BLaER1 treated with 17β-estradiol and CSF1 and Interleukin-3, amounts not matched to agents 10 nM and 100 nM (cell line): ENCODE results near the gene MMP25.
A peak's percentile ranks its signal among the peaks of the same experiment; 100 is the strongest.

Experiments used
- H3K27ac ChIP-seq, 11 experiments: shearing (Covaris generic); formaldehyde crosslinking; 2 replicates each; pipeline ENCODE4 v1.8.1; 2022
- H3K27me3 ChIP-seq, 11 experiments: shearing (Covaris generic); formaldehyde crosslinking; 2 replicates each; pipeline ENCODE4 v1.8.1; 2022
- H3K36me3 ChIP-seq, 11 experiments: shearing (Covaris generic); formaldehyde crosslinking; 2 replicates each; pipeline ENCODE4 v1.8.1; 2022
- H3K4me1 ChIP-seq, 10 experiments: shearing (Covaris generic); formaldehyde crosslinking; 2 replicates each; pipeline ENCODE4 v1.8.1; 2022
- H3K4me2 ChIP-seq, 11 experiments: shearing (Covaris generic); formaldehyde crosslinking; 2 replicates each; pipeline ENCODE4 v1.8.1; 2022
- H3K4me3 ChIP-seq, 10 experiments: shearing (Covaris generic); formaldehyde crosslinking; 2 replicates each; pipeline ENCODE4 v1.8.1; 2022
- H3K9ac ChIP-seq, 11 experiments: shearing (Covaris generic); formaldehyde crosslinking; 2 replicates each; pipeline ENCODE4 v1.8.1; 2022
- H3K9me3 ChIP-seq, 11 experiments: shearing (Covaris generic); formaldehyde crosslinking; replicated peaks in 1 of 11; 2 replicates each; pipeline ENCODE4 v1.8.1; 2022
- H4K20me1 ChIP-seq, 11 experiments: shearing (Covaris generic); formaldehyde crosslinking; 2 replicates each; pipeline ENCODE4 v1.8.1; 2022
- Cebpa-rat ChIP-seq, 11 experiments: shearing (Covaris generic); IDR thresholded peaks; 2 replicates each; pipeline ENCODE4 v1.8.1; 2022

The MMP25 gene

DNA sequence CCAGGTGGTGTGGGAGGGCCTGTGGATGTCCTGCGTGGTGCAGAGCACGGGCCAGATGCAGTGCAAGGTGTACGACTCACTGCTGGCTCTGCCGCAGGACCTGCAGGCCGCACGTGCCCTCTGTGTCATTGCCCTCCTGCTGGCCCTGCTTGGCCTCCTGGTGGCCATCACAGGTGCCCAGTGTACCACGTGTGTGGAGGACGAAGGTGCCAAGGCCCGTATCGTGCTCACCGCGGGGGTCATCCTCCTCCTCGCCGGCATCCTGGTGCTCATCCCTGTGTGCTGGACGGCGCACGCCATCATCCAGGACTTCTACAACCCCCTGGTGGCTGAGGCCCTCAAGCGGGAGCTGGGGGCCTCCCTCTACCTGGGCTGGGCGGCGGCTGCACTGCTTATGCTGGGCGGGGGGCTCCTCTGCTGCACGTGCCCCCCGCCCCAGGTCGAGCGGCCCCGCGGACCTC lies 32.8 kb upstream of the MMP25 start:
- no peak overlapping the region for H3K4me3 ChIP-seq
- no peak overlapping the region for H3K27ac ChIP-seq
- no peaks in the 10 kb centered on the region for H3K9me3 ChIP-seq
- peaks cover 45 to 88% (median 63%) of the 10 kb centered on the region in 11 experiments for H3K27me3 ChIP-seq
- no peaks in the 10 kb centered on the region for H3K36me3 ChIP-seq
- peaks cover 0 to 15% (median 0%) of the 10 kb centered on the region in 11 experiments; a peak in 5 of 22 replicates for H4K20me1 ChIP-seq
- H3K9ac ChIP-seq: no peak overlapping the region
- no peak for TF ChIP-seq Cebpa-rat (IDR thresholded peaks at IDR 0.05)
- peaks cover 12 to 34% (median 25%) of the 10 kb centered on the region in 10 experiments for H3K4me1 ChIP-seq
- 0 out of 22 replicates have a peak overlapping the region, but pooled peaks of 1 of the 11 experiments have one; percentile 46 for H3K4me2 ChIP-seq

GRCh38 chr16:3013998-3014690 lies 32.2 kb upstream of the MMP25 start:
- no peak overlapping the region for H3K4me3 ChIP-seq
- H3K36me3 ChIP-seq: no peaks in the 10 kb centered on the region
- H3K27me3 ChIP-seq: peaks cover 45 to 90% (median 66%) of the 10 kb centered on the region in 11 experiments
- peaks cover 6 to 28% (median 20%) of the 10 kb centered on the region in 10 experiments for H3K4me1 ChIP-seq
- no peak overlapping the region for H3K9ac ChIP-seq
- TF ChIP-seq Cebpa-rat (IDR thresholded peaks at IDR 0.05): no peak
- H3K9me3 ChIP-seq: no peaks in the 10 kb centered on the region
- no peak overlapping the region for H3K4me2 ChIP-seq
- peaks cover 0 to 15% (median 0%) of the 10 kb centered on the region in 11 experiments; a peak in 5 of 22 replicates for H4K20me1 ChIP-seq
- no peak overlapping the region for H3K27ac ChIP-seq

DNA sequence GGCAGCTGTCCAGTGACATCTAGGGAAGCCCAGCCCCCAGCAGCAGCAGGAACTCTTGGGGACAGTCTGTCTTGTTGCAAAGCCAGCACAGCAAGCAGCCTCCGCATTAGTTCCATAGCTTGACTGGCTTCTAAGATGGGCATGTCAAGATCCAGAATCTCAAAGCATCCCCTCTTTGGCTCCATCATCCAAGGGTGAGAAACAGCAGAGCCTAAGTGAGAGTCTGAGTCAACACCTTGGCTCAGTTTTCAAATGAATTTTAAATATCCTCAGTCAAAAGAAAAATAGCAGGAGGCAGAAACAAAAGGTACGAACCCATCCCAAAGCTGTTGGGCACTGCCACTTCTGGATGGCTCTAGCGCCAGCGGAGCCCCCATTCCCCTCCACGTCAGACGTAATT lies 31.4 kb upstream of the MMP25 start:
- peaks cover 8 to 32% (median 27%) of the 10 kb centered on the region in 10 experiments for H3K4me1 ChIP-seq

DNA sequence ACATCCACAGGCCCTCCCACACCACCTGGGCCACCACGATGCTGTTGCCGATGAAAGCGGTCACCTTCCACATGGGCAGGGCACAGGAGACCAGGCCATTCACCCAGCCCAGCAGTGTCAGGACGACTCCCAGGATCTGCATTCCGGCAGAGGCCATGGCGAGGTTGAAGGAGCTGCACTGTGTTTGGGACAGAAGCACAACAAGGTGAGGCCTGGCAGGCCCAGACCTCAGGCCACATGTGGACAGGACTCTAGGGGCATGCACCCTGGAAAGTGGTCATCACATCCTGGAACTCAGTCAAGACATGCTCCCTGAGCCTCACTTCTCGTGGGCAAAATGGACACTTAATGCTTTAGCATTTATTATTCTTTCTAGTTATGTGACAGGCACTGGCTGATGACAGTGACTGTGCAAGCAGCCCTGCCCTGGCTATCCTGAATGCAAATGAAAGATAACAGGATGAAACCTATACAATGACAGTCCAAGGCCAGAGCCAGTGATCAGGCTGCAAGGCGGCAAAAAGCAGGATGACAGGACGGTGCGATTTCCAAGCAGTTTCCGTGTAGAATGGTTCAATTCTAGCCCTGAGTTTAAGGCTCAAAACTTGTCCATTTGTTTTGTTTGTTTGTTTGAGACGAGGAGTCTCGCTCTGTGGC lies 30.4 kb upstream of the MMP25 start:
- H3K4me2 ChIP-seq: no peak overlapping the region
- H3K9ac ChIP-seq: no peak overlapping the region
- H4K20me1 ChIP-seq: peaks cover 0 to 21% (median 7%) of the 10 kb centered on the region in 11 experiments; a peak in 14 of 22 replicates
- no peaks in the 10 kb centered on the region for H3K36me3 ChIP-seq
- no peak for TF ChIP-seq Cebpa-rat (IDR thresholded peaks at IDR 0.05)
- H3K27ac ChIP-seq: no peak overlapping the region
- H3K9me3 ChIP-seq: no peaks in the 10 kb centered on the region
- H3K4me3 ChIP-seq: no peak overlapping the region
- peaks cover 40 to 82% (median 67%) of the 10 kb centered on the region in 11 experiments for H3K27me3 ChIP-seq
- H3K4me1 ChIP-seq: peaks cover 9 to 41% (median 35%) of the 10 kb centered on the region in 10 experiments

More for the DNA sequence above, 31.4 kb upstream of the MMP25 start:
- Histone ChIP-seq H3K9ac (no peak overlapping the region), H3K4me3 (no peak overlapping the region), H3K27ac (no peak overlapping the region), H3K36me3 (no peaks in the 10 kb centered on the region), H3K4me2 (no peak overlapping the region), H3K27me3 (peaks cover 45 to 83% (median 64%) of the 10 kb centered on the region in 11 experiments), H4K20me1 (peaks cover 0 to 15% (median 0%) of the 10 kb centered on the region in 11 experiments; a peak in 5 of 22 replicates), H3K9me3 (no peaks in the 10 kb centered on the region)
- TF ChIP-seq Cebpa-rat (IDR thresholded peaks at IDR 0.05): no peak

DNA sequence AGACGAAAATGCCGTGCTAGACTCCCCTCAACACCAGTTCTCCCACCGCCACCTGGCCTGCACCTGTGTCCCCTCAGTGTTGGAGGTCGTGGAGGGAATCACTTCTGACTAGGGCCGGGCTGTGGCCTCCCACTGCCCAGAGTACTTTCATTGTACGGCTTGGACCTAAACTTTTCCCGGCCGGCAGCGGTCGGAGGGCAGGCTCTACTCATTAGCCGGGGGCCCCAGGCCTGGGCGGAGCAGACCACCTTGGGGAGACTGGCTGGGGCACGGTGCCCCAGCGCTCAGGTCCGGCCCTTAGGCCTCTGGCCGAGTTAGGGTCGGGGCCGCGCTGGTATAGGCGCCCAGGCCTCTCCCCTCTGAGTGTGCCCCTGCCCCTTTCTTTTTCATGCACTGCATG lies 29.0 kb upstream of the MMP25 start:
- peaks cover 26 to 72% (median 62%) of the 10 kb centered on the region in 11 experiments for H3K27me3 ChIP-seq
- H4K20me1 ChIP-seq: peaks cover 0 to 34% (median 20%) of the 10 kb centered on the region in 11 experiments; a peak in 19 of 22 replicates
- no peak for TF ChIP-seq Cebpa-rat (IDR thresholded peaks at IDR 0.05)
- peaks cover 21 to 47% (median 44%) of the 10 kb centered on the region in 10 experiments for H3K4me1 ChIP-seq
- H3K27ac ChIP-seq: no peak overlapping the region
- no peak overlapping the region for H3K9ac ChIP-seq
- H3K9me3 ChIP-seq: no peaks in the 10 kb centered on the region
- H3K36me3 ChIP-seq: no peaks in the 10 kb centered on the region
- H3K4me2 ChIP-seq: no peak overlapping the region
- no peak overlapping the region for H3K4me3 ChIP-seq

GRCh38 chr16:3017794-3018506 lies 28.4 kb upstream of the MMP25 start, which contains the start of gene CLDN6:
TSS of gene CLDN6 (minus strand) at chr16:3018183. CDS start at chr16:3016021, 2,162 bp downstream.
- Histone ChIP-seq H3K4me1 (peaks cover 27 to 47% (median 44%) of the 10 kb centered on the region in 10 experiments), H3K27ac (no peak within 1 kb of the TSS), H3K27me3 (peaks cover 20 to 66% (median 56%) of the 10 kb centered on the region in 11 experiments), H3K4me2 (peak within 1 kb of the TSS in 8 of 11 experiments; percentile 14 to 97 (median 36); a peak in 8 of 22 replicates), H3K9me3 (no peaks in the 10 kb centered on the region), H3K4me3 (no peak within 1 kb of the TSS), H3K36me3 (no peaks in the 10 kb centered on the region), H4K20me1 (peaks cover 0 to 38% (median 26%) of the 10 kb centered on the region in 11 experiments; a peak in 19 of 22 replicates), H3K9ac (no peak within 1 kb of the TSS)
- no peak for TF ChIP-seq Cebpa-rat (IDR thresholded peaks at IDR 0.05)

- H3K9me3 ChIP-seq: no peaks in the 10 kb centered on the region
- H3K4me1 ChIP-seq: peaks cover 39 to 57% (median 54%) of the 10 kb centered on the region in 10 experiments
- peak overlapping the region; percentile 58 to 82 (median 72) for H3K4me3 ChIP-seq
- peaks cover 0 to 40% (median 35%) of the 10 kb centered on the region in 11 experiments; a peak in 19 of 22 replicates for H4K20me1 ChIP-seq
- peak overlapping the region in 10 of 11 experiments; percentile 33 to 95 (median 78); a peak in 17 of 22 replicates for H3K9ac ChIP-seq
- no peak for TF ChIP-seq Cebpa-rat (IDR thresholded peaks at IDR 0.05)
- peak overlapping the region in 1 of 11 experiments; percentile 14; a peak in 3 of 22 replicates for H3K27ac ChIP-seq
- H3K4me2 ChIP-seq: peak overlapping the region; percentile 95 to 100 (median 99)
- H3K36me3 ChIP-seq: no peaks in the 10 kb centered on the region
- H3K27me3 ChIP-seq: peaks cover 4 to 49% (median 39%) of the 10 kb centered on the region in 11 experiments; a peak in 17 of 22 replicates
Observed at GRCh38 chr16:3019594-3020246, 26.6 kb upstream of the MMP25 start.

DNA sequence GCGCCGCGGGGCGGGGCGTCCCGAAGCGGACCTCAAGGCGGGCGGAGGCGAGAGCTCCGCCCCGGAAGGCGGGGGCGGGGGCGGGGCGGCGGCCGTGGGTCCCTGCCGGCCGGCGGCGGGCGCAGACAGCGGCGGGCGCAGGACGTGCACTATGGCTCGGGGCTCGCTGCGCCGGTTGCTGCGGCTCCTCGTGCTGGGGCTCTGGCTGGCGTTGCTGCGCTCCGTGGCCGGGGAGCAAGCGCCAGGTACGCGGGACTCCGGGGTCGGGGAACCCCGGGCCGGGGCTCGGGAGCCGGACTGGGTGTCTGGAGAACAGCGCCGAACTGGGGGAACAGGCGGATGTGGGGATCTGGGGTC lies 26.1 kb upstream of the MMP25 start, which contains the start of gene TNFRSF12A:
TNFRSF12A (plus strand) TSS at position 122 of the 357 bp plus-strand sequence; CDS start at position 152, 30 bp downstream.
- Histone ChIP-seq H3K4me1 (peaks cover 44 to 62% (median 59%) of the 10 kb centered on the region in 10 experiments), H3K9ac (peak within 1 kb of the TSS; percentile 33 to 96 (median 81); a peak in 21 of 22 replicates), H3K9me3 (no peaks in the 10 kb centered on the region), H3K27ac (peak within 1 kb of the TSS in 10 of 11 experiments; percentile 28 to 96 (median 67); a peak in 18 of 22 replicates), H3K4me3 (peak within 1 kb of the TSS; percentile 58 to 82 (median 72)), H3K36me3 (peaks cover 0 to 3% (median 0%) of the 10 kb centered on the region in 11 experiments; a peak in 4 of 22 replicates), H4K20me1 (peaks cover 0 to 45% (median 41%) of the 10 kb centered on the region in 11 experiments; a peak in 19 of 22 replicates), H3K4me2 (peak within 1 kb of the TSS; percentile 95 to 100 (median 99)), H3K27me3 (peaks cover 4 to 44% (median 34%) of the 10 kb centered on the region in 11 experiments; a peak in 15 of 22 replicates)
- TF ChIP-seq Cebpa-rat (IDR thresholded peaks at IDR 0.05): no peak
